Stimulated activated CD4-positive, alpha-beta T cell treated with anti-CD3 and anti-CD28 coated beads, Interleukin-12 subunit alpha, Interleukin-12 subunit beta, amount 100 ng/mL, for 48 hours (primary cell): ENCODE results near the gene HERC2.

ENCODE experiments used
- DNase-seq, 3 donors: peaks; one replicate each; pipeline ENCODE4 v3.0.0-alpha.2; 2020; ENCODE audit warnings: low read depth in 2 of 3, low spot score in 1 of 3

Gene HERC2

GRCh38 chr15:28115871-28116270 is 206.1 kb downstream of the HERC2 start:
- DNase-seq = no peak

GRCh38 chr15:28114721-28115622 is 207.0 kb downstream of the HERC2 start:
- DNase-seq = no peak

- no peak for DNase-seq
These were observed 207.9 kb downstream of the HERC2 start for GRCh38 chr15:28114114-28114455.

- DNase-seq = no peak
These were observed 208.4 kb downstream of the HERC2 start for GRCh38 chr15:28113394-28114113.

- no peak for DNase-seq
These were observed 209.0 kb downstream of the HERC2 start for GRCh38 chr15:28112962-28113361.

- DNase-seq = no peak
These were observed 209.7 kb downstream of the HERC2 start for GRCh38 chr15:28112101-28112760.

GRCh38 chr15:28111543-28111942 is 210.4 kb downstream of the HERC2 start:
- DNase-seq = no peak

GRCh38 chr15:28110481-28110881 is 211.5 kb downstream of the HERC2 start:
- DNase-seq = no peak

- no peak for DNase-seq
These were observed 212.1 kb downstream of the HERC2 start for GRCh38 chr15:28109626-28110455.

GRCh38 chr15:28107904-28108275 is 214.1 kb downstream of the HERC2 start:
- no peak for DNase-seq

GRCh38 chr15:28107111-28107903 is 214.7 kb downstream of the HERC2 start:
- no peak for DNase-seq

- DNase-seq = no peak
These were observed 215.5 kb downstream of the HERC2 start for GRCh38 chr15:28106294-28107110.

GRCh38 chr15:28105793-28106192 is 216.2 kb downstream of the HERC2 start:
- DNase-seq = no peak

GRCh38 chr15:28105224-28105791 is 216.7 kb downstream of the HERC2 start:
- DNase-seq = no peak

- DNase-seq = no peak
These were observed 217.7 kb downstream of the HERC2 start for GRCh38 chr15:28104326-28104725.

- no peak for DNase-seq
These were observed 218.1 kb downstream of the HERC2 start for GRCh38 chr15:28103831-28104230.

GRCh38 chr15:28101983-28102441 is 220.0 kb downstream of the HERC2 start:
- no peak for DNase-seq

GRCh38 chr15:28101201-28101600 is 220.8 kb downstream of the HERC2 start:
- DNase-seq = no peak
